Glutamatergic neuron (in vitro differentiated cells): Measurements from ENCODE around the gene ZNF365. TPM values are rescaled to one million over a fixed set of nuclear protein-coding genes. Genes with fewer than 3 reads are reported as not detected.
"Not testable (repeated sequence)": the region's sequence is repeated elsewhere in the genome, so short reads cannot be mapped to it uniquely, and the experiment has no call there.

Source experiments
- DNase-seq: peaks from one replicate; pipeline ENCODE4 v3.0.0; 2022
- H3K27ac Mint-ChIP-seq: one replicate; pipeline ENCODE4 v1.8.0; 2020; ENCODE audit warnings: mild to moderate bottlenecking, mixed read lengths, inconsistent platforms; ENCODE audit not compliant: unreplicated experiment
- H3K27me3 Mint-ChIP-seq: one replicate; pipeline ENCODE4 v1.8.0; 2020; ENCODE audit warnings: mild to moderate bottlenecking, moderate library complexity, mixed read lengths, inconsistent platforms; ENCODE audit not compliant: unreplicated experiment
- H3K36me3 Mint-ChIP-seq: one replicate; pipeline ENCODE4 v1.8.0; 2020; ENCODE audit warnings: mild to moderate bottlenecking, mixed read lengths, inconsistent platforms; ENCODE audit not compliant: unreplicated experiment
- H3K4me1 Mint-ChIP-seq: one replicate; pipeline ENCODE4 v1.8.0; 2020; ENCODE audit warnings: mild to moderate bottlenecking, low read depth, mixed read lengths, inconsistent platforms; ENCODE audit not compliant: unreplicated experiment
- H3K4me3 Mint-ChIP-seq: one replicate; pipeline ENCODE4 v1.8.0; 2020; ENCODE audit warnings: mild to moderate bottlenecking, mixed read lengths, inconsistent platforms; ENCODE audit not compliant: unreplicated experiment
- H3K9me3 Mint-ChIP-seq: one replicate; pipeline ENCODE4 v1.8.0; 2020; ENCODE audit warnings: mild to moderate bottlenecking, moderate library complexity, mixed read lengths, inconsistent platforms; ENCODE audit not compliant: unreplicated experiment
- CTCF ChIP-seq: fragments of 200-600 bp; sonication (generic); IDR thresholded peaks from one replicate; pipeline ENCODE4 v1.5.0; 2021; ENCODE audit not compliant: partially characterized antibody, unreplicated experiment
- total RNA-seq: library from RNA; stranded (reverse); fragmentation: NEBNext Ultra II Directional; extraction: Animal tissue kit (Norgen Biotek cat#: 25700); gene quantifications from one replicate; pipeline ENCODE4 v1.2.1, GENCODE V29; 2021; ENCODE audit not compliant: unreplicated experiment

Gene ZNF365
- total RNA-seq, 1 donor from 2014 or later = 0.76 TPM

- Mint-ChIP-seq H3K9me3 (no peaks in the 10 kb centered on the region), H3K27ac (no peak overlapping the region), H3K4me3 (no peak overlapping the region), H3K27me3 (no peaks in the 10 kb centered on the region), H3K36me3 (no peaks in the 10 kb centered on the region), H3K4me1 (no peaks in the 10 kb centered on the region)
- TF ChIP-seq CTCF = no peak
- no peak for DNase-seq
Measured at GRCh38 chr10:62394556-62395018, 20.4 kb downstream of the ZNF365 start.

- Mint-ChIP-seq H3K27ac (no peak overlapping the region), H3K4me3 (no peak overlapping the region), H3K27me3 (no peaks in the 10 kb centered on the region), H3K36me3 (no peaks in the 10 kb centered on the region), H3K9me3 (no peaks in the 10 kb centered on the region), H3K4me1 (no peaks in the 10 kb centered on the region)
- TF ChIP-seq CTCF = no peak
- no peak for DNase-seq
Measured at GRCh38 chr10:62395892-62396291, 21.7 kb downstream of the ZNF365 start.

- TF ChIP-seq CTCF = no peak
- no peak overlapping the region for H3K4me3 Mint-ChIP-seq
- no peak for DNase-seq
- H3K36me3 Mint-ChIP-seq = no peaks in the 10 kb centered on the region
- no peaks in the 10 kb centered on the region for H3K9me3 Mint-ChIP-seq
- no peaks in the 10 kb centered on the region for H3K27me3 Mint-ChIP-seq
- H3K27ac Mint-ChIP-seq = no peak overlapping the region
- H3K4me1 Mint-ChIP-seq = no peaks in the 10 kb centered on the region
Measured at GRCh38 chr10:62396864-62397263, 22.7 kb downstream of the ZNF365 start.

- Mint-ChIP-seq H3K9me3 (no peaks in the 10 kb centered on the region), H3K36me3 (no peaks in the 10 kb centered on the region), H3K27ac (no peak overlapping the region), H3K4me1 (no peaks in the 10 kb centered on the region), H3K4me3 (no peak overlapping the region), H3K27me3 (no peaks in the 10 kb centered on the region)
- DNase-seq = no peak
- TF ChIP-seq CTCF = no peak
Measured at GRCh38 chr10:62399211-62399610, 25.0 kb downstream of the ZNF365 start.

- no peak for DNase-seq
- no peak overlapping the region for H3K4me3 Mint-ChIP-seq
- no peaks in the 10 kb centered on the region for H3K27me3 Mint-ChIP-seq
- no peak for TF ChIP-seq CTCF
- no peak overlapping the region for H3K27ac Mint-ChIP-seq
- no peaks in the 10 kb centered on the region for H3K9me3 Mint-ChIP-seq
- peaks cover 3% of the 10 kb centered on the region for H3K36me3 Mint-ChIP-seq
- no peaks in the 10 kb centered on the region for H3K4me1 Mint-ChIP-seq
Measured at GRCh38 chr10:62402508-62402907, 28.3 kb downstream of the ZNF365 start.

- H3K27ac Mint-ChIP-seq, H3K4me1 Mint-ChIP-seq, H3K27me3 Mint-ChIP-seq, H3K9me3 Mint-ChIP-seq, H3K4me3 Mint-ChIP-seq, DNase-seq: not testable (repeated sequence)
- peaks cover 14% of the 10 kb centered on the region for H3K36me3 Mint-ChIP-seq
Measured at GRCh38 chr10:62410528-62410927, 36.4 kb downstream of the ZNF365 start.

- H3K27me3 Mint-ChIP-seq, H3K27ac Mint-ChIP-seq, H3K4me1 Mint-ChIP-seq, H3K9me3 Mint-ChIP-seq, DNase-seq, H3K4me3 Mint-ChIP-seq: not testable (repeated sequence)
- H3K36me3 Mint-ChIP-seq = peaks cover 14% of the 10 kb centered on the region
Measured at GRCh38 chr10:62410934-62411333, 36.8 kb downstream of the ZNF365 start.
